Activated B cell treated with CpG ODN at 0.5 μM for 24 hours (primary cell): Measurements from ENCODE around the gene MUSTN1. TPM values are rescaled to one million over a fixed set of nuclear protein-coding genes. Genes with fewer than 3 reads are reported as not detected.

Source experiments
- ATAC-seq: fragments of 200-7000 bp; cut with Tn5 transposase; one replicate; pipeline ENCODE4 v1.10.0; 2021; ENCODE audit warnings: low read depth, mild to moderate bottlenecking, moderate library complexity
- CTCF ChIA-PET: fragments of 350-600 bp; sonication (Branson Sonifier 250); formaldehyde crosslinking; loops from one replicate; lab custom pipeline; 2021; ENCODE audit warnings: antibody characterized with exemption; lab: Charles Lee
- POLR2A ChIA-PET: fragments of 350-600 bp; sonication (Branson Sonifier 250); formaldehyde crosslinking; loops from one replicate; lab custom pipeline; 2021; ENCODE audit warnings: antibody characterized with exemption; lab: Charles Lee
- DNase-seq: peaks from one replicate; pipeline ENCODE4 v3.0.0; 2022
- H3K27ac Mint-ChIP-seq: one replicate; pipeline ENCODE4 v1.8.0; 2020; ENCODE audit warnings: mixed read lengths
- H3K27me3 Mint-ChIP-seq: one replicate; pipeline ENCODE4 v1.8.0; 2021; ENCODE audit warnings: mixed read lengths
- H3K36me3 Mint-ChIP-seq: one replicate; pipeline ENCODE4 v1.8.0; 2021; ENCODE audit warnings: low read depth, mixed read lengths
- H3K4me1 Mint-ChIP-seq: one replicate; pipeline ENCODE4 v1.8.0; 2021; ENCODE audit warnings: mixed read lengths
- H3K4me3 Mint-ChIP-seq: one replicate; pipeline ENCODE4 v1.8.0; 2020; ENCODE audit warnings: mild to moderate bottlenecking, mixed read lengths
- H3K9me3 Mint-ChIP-seq: one replicate; pipeline ENCODE4 v1.8.0; 2020; ENCODE audit warnings: mixed read lengths
- CTCF ChIP-seq: fragments of 200-600 bp; IDR thresholded peaks from one replicate; pipeline ENCODE4 v1.8.0; 2022; ENCODE audit warnings: antibody characterized with exemption, mild to moderate bottlenecking
- intact Hi-C: fragments of 100-400 bp; cut with micrococcal nuclease; formaldehyde crosslinking; loops from one replicate; pipeline ENCODE4 v1.15.1; 2024
- total RNA-seq: library from RNA; stranded (reverse); gene quantifications from 2 replicates; pipeline ENCODE4 v1.2.3, GENCODE V29; 2022

Gene MUSTN1
- total RNA-seq, 1 donor from 2014 or later: 1.6 TPM

- no peak overlapping the region for H3K27ac Mint-ChIP-seq
- no peak for TF ChIP-seq CTCF
These were observed 17.0 kb downstream of the MUSTN1 start for GRCh38 chr3:52817860-52818259.

GRCh38 chr3:52817221-52817620 is 17.6 kb downstream of the MUSTN1 start:
- ChIA-PET CTCF (no interaction called here), POLR2A (no interaction called here)
- Mint-ChIP-seq H3K4me1 (no peaks in the 10 kb centered on the region), H3K4me3 (no peak overlapping the region), H3K27ac (no peak overlapping the region), H3K27me3 (no peaks in the 10 kb centered on the region), H3K36me3 (no peaks in the 10 kb centered on the region), H3K9me3 (no peaks in the 10 kb centered on the region)
- intact Hi-C loops: loop anchor here (5.0 kb wide), 1 partner anchor 45 kb away; the partner anchor contains the start of gene NEK4
- no peak for TF ChIP-seq CTCF
- ATAC-seq (no peak), DNase-seq (no peak)

More at GRCh38 chr3:52817860-52818259, 17.0 kb downstream of the MUSTN1 start:
- Mint-ChIP-seq H3K9me3 (no peaks in the 10 kb centered on the region), H3K36me3 (no peaks in the 10 kb centered on the region), H3K27me3 (no peaks in the 10 kb centered on the region), H3K4me1 (no peaks in the 10 kb centered on the region), H3K4me3 (no peak overlapping the region)
- DNase-seq (no peak), ATAC-seq (no peak)
- CTCF ChIA-PET: no interaction called here
- intact Hi-C loops: loop anchor here (5.0 kb wide), 1 partner anchor 46 kb away; the partner anchor contains the start of gene NEK4
- POLR2A ChIA-PET: no interaction called here

GRCh38 chr3:52816654-52817053 is 18.2 kb downstream of the MUSTN1 start:
- no peak for TF ChIP-seq CTCF
- H3K9me3 Mint-ChIP-seq: no peaks in the 10 kb centered on the region
- no peak overlapping the region for H3K4me3 Mint-ChIP-seq
- H3K4me1 Mint-ChIP-seq: no peaks in the 10 kb centered on the region
- ATAC-seq (no peak), DNase-seq (no peak)
- no peak overlapping the region for H3K27ac Mint-ChIP-seq
- ChIA-PET CTCF (no interaction called here), POLR2A (no interaction called here)
- no peaks in the 10 kb centered on the region for H3K36me3 Mint-ChIP-seq
- intact Hi-C loops: loop anchor here (5.0 kb wide), 1 partner anchor 44 kb away; the partner anchor contains the start of gene NEK4
- H3K27me3 Mint-ChIP-seq: no peaks in the 10 kb centered on the region

- ChIA-PET CTCF (no interaction called here), POLR2A (no interaction called here)
- no peak for TF ChIP-seq CTCF
- Mint-ChIP-seq H3K4me3 (no peak overlapping the region), H3K4me1 (no peaks in the 10 kb centered on the region), H3K27ac (no peak overlapping the region), H3K36me3 (no peaks in the 10 kb centered on the region), H3K27me3 (no peaks in the 10 kb centered on the region), H3K9me3 (no peaks in the 10 kb centered on the region)
- ATAC-seq (no peak), DNase-seq (no peak)
- intact Hi-C loops: loop anchor here (5.0 kb wide), 1 partner anchor 44 kb away; the partner anchor contains the start of gene NEK4
These were observed 18.6 kb downstream of the MUSTN1 start for GRCh38 chr3:52816199-52816598.

- H3K36me3 Mint-ChIP-seq: no peaks in the 10 kb centered on the region
- H3K9me3 Mint-ChIP-seq: no peaks in the 10 kb centered on the region
- H3K4me1 Mint-ChIP-seq: peaks cover 2% of the 10 kb centered on the region
- intact Hi-C loops: no loop called here
- no peak overlapping the region for H3K27ac Mint-ChIP-seq
- DNase-seq (no peak), ATAC-seq (no peak)
- no peaks in the 10 kb centered on the region for H3K27me3 Mint-ChIP-seq
- no peak for TF ChIP-seq CTCF
- POLR2A ChIA-PET: no interaction called here
- H3K4me3 Mint-ChIP-seq: no peak overlapping the region
- CTCF ChIA-PET: no interaction called here
These were observed 21.0 kb downstream of the MUSTN1 start for GRCh38 chr3:52813810-52814209.
